Neural cell (in vitro differentiated cells): ENCODE data around the gene CREB3L2. TPM values are rescaled to one million over a fixed set of nuclear protein-coding genes. Genes with fewer than 3 reads are reported as not detected.

Experiments used
- H2AFZ ChIP-seq: fragments of 200-600, 300-800 bp; sonication (generic), shearing (Covaris generic); 2 replicates; pipeline ENCODE4 v1.6.0; 2014; ENCODE audit warnings: low read depth, mild to moderate bottlenecking, antibody characterized with exemption, low read length, moderate library complexity
- H3F3A ChIP-seq: fragments of 200-600 bp; shearing (Covaris generic); 2 replicates; pipeline ENCODE4 v1.6.1; 2016; ENCODE audit warnings: mild to moderate bottlenecking, moderate library complexity, mixed read lengths, antibody characterized with exemption, low read length; ENCODE audit not compliant: insufficient read depth, poor library complexity, severe bottlenecking
- H3K27ac ChIP-seq: fragments of 200-600, 300-800 bp; sonication (generic), shearing (Covaris generic); 2 replicates; pipeline ENCODE4 v1.5.1; 2014; ENCODE audit warnings: mild to moderate bottlenecking, low read length, moderate library complexity
- H3K27me3 ChIP-seq: fragments of 300-800, 200-600 bp; sonication (generic), shearing (Covaris generic); 2 replicates; pipeline ENCODE4 v1.6.0; 2014; ENCODE audit warnings: mild to moderate bottlenecking, low read depth, low read length, moderate library complexity; ENCODE audit not compliant: insufficient read depth
- H3K36me3 ChIP-seq: fragments of 300-800, 200-600 bp; sonication (generic), shearing (Covaris generic); 2 replicates; pipeline ENCODE4 v1.5.1; 2014; ENCODE audit warnings: mild to moderate bottlenecking, antibody characterized with exemption, low read length, moderate library complexity; ENCODE audit not compliant: insufficient read depth
- H3K4me2 ChIP-seq: fragments of 300-800, 200-600 bp; sonication (generic), shearing (Covaris generic); 2 replicates; pipeline ENCODE4 v1.6.0; 2014; ENCODE audit warnings: mild to moderate bottlenecking, low read length
- H3K4me3 ChIP-seq: fragments of 300-800, 200-600 bp; sonication (generic), shearing (Covaris generic); 2 replicates; pipeline ENCODE4 v1.5.1; 2014; ENCODE audit warnings: mild to moderate bottlenecking, low read length, moderate library complexity
- H3K79me2 ChIP-seq: fragments of 200-600 bp; shearing (Covaris generic); replicated peaks from 2 replicates; pipeline ENCODE4 v1.6.0; 2014; ENCODE audit warnings: mild to moderate bottlenecking, low read length, moderate library complexity; ENCODE audit not compliant: insufficient read depth
- H3K9ac ChIP-seq: fragments of 300-800, 200-600 bp; sonication (generic), shearing (Covaris generic); 2 replicates; pipeline ENCODE4 v1.6.1; 2016; ENCODE audit warnings: mild to moderate bottlenecking, low read length, mixed read lengths
- H3K9me2 ChIP-seq: fragments of 200-600 bp; shearing (Covaris generic); 2 replicates; pipeline ENCODE4 v1.6.1; 2016; ENCODE audit warnings: mild to moderate bottlenecking, low read length, mixed read lengths; ENCODE audit not compliant: insufficient read depth
- H3K9me3 ChIP-seq: fragments of 200-600, 300-800 bp; sonication (generic), shearing (Covaris generic); 2 replicates; pipeline ENCODE4 v1.6.1; 2016; ENCODE audit warnings: mild to moderate bottlenecking, mixed run types, low read length, moderate library complexity, mixed read lengths
- H4K20me1 ChIP-seq: fragments of 200-600 bp; shearing (Covaris generic); 2 replicates; pipeline ENCODE4 v1.6.1; 2016; ENCODE audit warnings: mild to moderate bottlenecking, mixed run types; ENCODE audit not compliant: insufficient read depth
- CTCF ChIP-seq: fragments of 450-650 bp; IDR thresholded peaks from 2 replicates; pipeline ENCODE4 v1.5.1; 2014; ENCODE audit warnings: antibody characterized with exemption, mild to moderate bottlenecking, moderate library complexity; ENCODE audit not compliant: poor library complexity, severe bottlenecking
- EP300 ChIP-seq: fragments of 450-650 bp; conservative IDR thresholded peaks from 2 replicates; pipeline ENCODE4 v1.6.1; 2014; ENCODE audit warnings: antibody characterized with exemption, mild to moderate bottlenecking, moderate library complexity; ENCODE audit not compliant: poor library complexity, severe bottlenecking
- EZH2 ChIP-seq: fragments of 200-600, 300-800 bp; shearing (Covaris generic), sonication (generic); IDR thresholded peaks from 2 replicates; pipeline ENCODE4 v1.6.1; 2014; ENCODE audit warnings: antibody characterized with exemption, low read length, borderline replicate concordance, mild to moderate bottlenecking; ENCODE audit not compliant: insufficient read depth, poor library complexity, severe bottlenecking
- MXI1 ChIP-seq: fragments of 450-650 bp; conservative IDR thresholded peaks from 2 replicates; pipeline ENCODE4 v1.6.1; 2014; ENCODE audit warnings: antibody characterized with exemption, mild to moderate bottlenecking; ENCODE audit not compliant: poor library complexity, severe bottlenecking
- POLR2AphosphoS5 ChIP-seq: IDR thresholded peaks from 2 replicates; pipeline ENCODE4 v1.6.1; 2012
- RAD21 ChIP-seq: fragments of 450-650 bp; conservative IDR thresholded peaks from 2 replicates; pipeline ENCODE4 v1.6.1; 2014; ENCODE audit warnings: antibody characterized with exemption, mild to moderate bottlenecking, moderate library complexity
- REST ChIP-seq: IDR thresholded peaks from 2 replicates; pipeline ENCODE4 v1.6.1; 2012; ENCODE audit warnings: borderline replicate concordance
- SMC3 ChIP-seq: fragments of 450-650 bp; conservative IDR thresholded peaks from 2 replicates; pipeline ENCODE4 v1.6.1; 2014; ENCODE audit warnings: antibody characterized with exemption, mild to moderate bottlenecking, moderate library complexity; ENCODE audit not compliant: poor library complexity
- TAF1 ChIP-seq: IDR thresholded peaks from 2 replicates; pipeline ENCODE4 v1.6.1; 2012; ENCODE audit warnings: low read depth
- polyA plus RNA-seq: library from polyadenylated mRNA; depleted of rRNA; stranded (reverse); fragments of >200 nt; gene quantifications from 2 replicates; pipeline ENCODE4 v1.2.3, GENCODE V29; 2014

The CREB3L2 gene
- polyA plus RNA-seq, 1 donor from 2014 or later, result 1.5 TPM

DNA sequence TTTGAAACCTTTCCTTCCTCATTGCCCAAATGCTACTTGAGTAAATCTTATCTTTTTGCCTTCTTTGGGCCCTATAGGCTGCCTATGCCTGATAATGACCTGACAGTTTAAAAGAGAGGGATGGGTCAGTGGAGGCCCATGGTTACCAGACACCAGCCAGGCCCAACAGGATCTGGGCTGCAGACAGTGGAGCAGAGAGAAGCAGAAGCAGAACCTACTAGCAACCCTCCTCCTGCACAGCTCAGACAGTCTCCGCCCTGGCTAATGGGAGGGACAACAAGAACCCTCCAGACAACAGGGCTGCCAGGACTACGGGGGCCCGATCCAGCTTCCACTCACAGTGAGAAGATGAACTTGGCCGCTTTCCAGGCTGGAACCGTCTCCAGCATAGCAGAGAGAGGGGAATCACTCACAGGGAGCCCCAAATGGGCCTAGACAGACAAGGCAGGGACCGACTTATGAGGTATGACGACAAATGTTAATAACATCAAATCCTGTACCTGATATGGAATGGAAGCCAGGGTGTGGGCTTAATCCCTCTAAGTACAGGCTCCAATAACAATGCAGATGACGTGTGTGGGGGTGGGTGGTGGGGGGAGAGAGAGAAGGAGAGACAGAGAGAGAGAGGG is 123.4 kb downstream of the CREB3L2 start:
- Histone ChIP-seq H3K9me3 (no peaks in the 10 kb centered on the region), H3K27me3 (no peaks in the 10 kb centered on the region), H3K4me3 (no peak overlapping the region), H4K20me1 (no peaks in the 10 kb centered on the region), H3K36me3 (no peaks in the 10 kb centered on the region), H3F3A (no peaks in the 10 kb centered on the region), H3K79me2 (no peaks in the 10 kb centered on the region), H3K9me2 (no peaks in the 10 kb centered on the region), H3K9ac (no peak overlapping the region), H2AFZ (no peak overlapping the region), H3K4me2 (no peak overlapping the region), H3K27ac (no peak overlapping the region)
- TF ChIP-seq MXI1, result no peak
- no peak for TF ChIP-seq REST
- TF ChIP-seq RAD21, result no peak
- no peak for TF ChIP-seq POLR2AphosphoS5
- TF ChIP-seq EP300, result no peak
- no peak for TF ChIP-seq CTCF
- no peak for TF ChIP-seq TAF1

GRCh38 chr7:137877027-137877675 is 124.7 kb downstream of the CREB3L2 start:
- H3K4me2 ChIP-seq, result no peak overlapping the region
- no peak for TF ChIP-seq REST
- TF ChIP-seq EP300, result no peak
- TF ChIP-seq CTCF, result no peak
- no peak for TF ChIP-seq TAF1
- TF ChIP-seq POLR2AphosphoS5, result no peak
- no peak for TF ChIP-seq EZH2
- no peak for TF ChIP-seq MXI1
- TF ChIP-seq RAD21, result no peak
- TF ChIP-seq SMC3, result no peak
- H3K27ac ChIP-seq, result no peak overlapping the region
- no peaks in the 10 kb centered on the region for H3K27me3 ChIP-seq
- H3K9ac ChIP-seq, result no peak overlapping the region
- no peaks in the 10 kb centered on the region for H3K9me3 ChIP-seq
- no peaks in the 10 kb centered on the region for H4K20me1 ChIP-seq
- H3K9me2 ChIP-seq, result no peaks in the 10 kb centered on the region
- H3K4me3 ChIP-seq, result no peak overlapping the region
- no peaks in the 10 kb centered on the region for H3K36me3 ChIP-seq
- no peaks in the 10 kb centered on the region for H3F3A ChIP-seq
- no peaks in the 10 kb centered on the region for H3K79me2 ChIP-seq
- H2AFZ ChIP-seq, result no peak overlapping the region
